Mucosa of descending colon (tissue), 3 donors: ENCODE results near the gene ZNF512. TPM values are rescaled to one million over a fixed set of nuclear protein-coding genes. Genes with fewer than 3 reads are reported as not detected.
"Not testable (repeated sequence)": the region's sequence is repeated elsewhere in the genome, so short reads cannot be mapped to it uniquely, and the experiment has no call there.

Experiments
- ATAC-seq: fragments of 200-7000 bp; cut with Tn5 transposase; one replicate; pipeline ENCODE4 v1.9.1; 2020; ENCODE audit warnings: mild to moderate bottlenecking, moderate library complexity
- DNase-seq, 3 donors: peaks; one replicate each; pipeline ENCODE4 v3.0.0-alpha.2; 2020
- H3K36me3 ChIP-seq: fragments of 200-600 bp; one replicate; pipeline ENCODE4 v1.8.0; 2021; ENCODE audit warnings: low read depth, mild to moderate bottlenecking
- H3K4me1 ChIP-seq: fragments of 200-600 bp; one replicate; pipeline ENCODE4 v1.8.0; 2021; ENCODE audit warnings: low read depth, mild to moderate bottlenecking
- H3K4me3 ChIP-seq: fragments of 200-600 bp; one replicate; pipeline ENCODE4 v1.8.0; 2021; ENCODE audit warnings: mild to moderate bottlenecking
- H3K9me3 ChIP-seq: fragments of 200-600 bp; one replicate; pipeline ENCODE4 v1.8.0; 2021; ENCODE audit warnings: mild to moderate bottlenecking
- intact Hi-C, 2 donors: fragments of 100-400 bp; cut with DNase I in 1 of 2; cut with micrococcal nuclease in 1 of 2; formaldehyde crosslinking; loops; one replicate each; pipeline versions ENCODE4 v1.11.0 to v1.11.1; 2022; cut with DNase I, micrococcal nuclease
- long read RNA-seq, 2 donors: library from polyadenylated mRNA; unstranded; transcript quantifications; one replicate each; pipeline ENCODE4 v2.0.0, GENCODE V29; 2019 to 2021
- total RNA-seq, 3 donors: library from RNA; stranded (reverse); fragmentation: NEBNext Ultra II Directional in 2 of 3; extraction: Animal tissue kit (Norgen Biotek cat#: 25700) in 2 of 3; gene quantifications; one replicate each; pipeline versions ENCODE4 v1.2.1 to v1.2.4, GENCODE V29; 2021 to 2023
- TF ChIP-seq, protein P1 (sequence below): fragments of 200-600 bp; IDR thresholded peaks from one replicate; pipeline ENCODE4 v1.8.0; 2022; ENCODE audit warnings: antibody characterized with exemption, mild to moderate bottlenecking
- donor health status: DM: no; HTN: no; CAD: no; lungs with moderate emphysema.
- donor health status: DM: no; HTN: no; CAD: no.
- donor health status: DM: no; HTN: yes; CAD: no.

The ZNF512 gene
- total RNA-seq, result 10 to 100 TPM; 14.4 to 37.8 (median 19.7) TPM
- long read RNA-seq, donor 1, transcript ZNF512-201 (14 exons, 3,541 nt), result major isoform, 9 of 24 reads
- long read RNA-seq, donor 1, partial matches to known transcripts, result 4 of 24 reads
- long read RNA-seq, donor 1, other reads (novel, unspliced or antisense), result 5 of 24 reads
- long read RNA-seq, donor 2, partial matches to known transcripts, result 1 of 3 reads
- long read RNA-seq, donor 2, other reads (novel, unspliced or antisense), result 1 of 3 reads

GRCh38 chr2:27582695-27583389 is at the start of gene ZNF512:
Gene ZNF512, plus strand, starts transcription at chr2:27583042. Its CDS starts 71 bp downstream, at chr2:27583113.
- peaks cover 7% of the 10 kb centered on the region for H3K9me3 ChIP-seq
- intact Hi-C loops, result no loop called here
- H3K36me3 ChIP-seq, result no peaks in the 10 kb centered on the region
- DNase-seq (peak; percentile 82 to 94 (median 86)), ATAC-seq (peak; percentile 96)
- TF ChIP-seq, protein P1, sequence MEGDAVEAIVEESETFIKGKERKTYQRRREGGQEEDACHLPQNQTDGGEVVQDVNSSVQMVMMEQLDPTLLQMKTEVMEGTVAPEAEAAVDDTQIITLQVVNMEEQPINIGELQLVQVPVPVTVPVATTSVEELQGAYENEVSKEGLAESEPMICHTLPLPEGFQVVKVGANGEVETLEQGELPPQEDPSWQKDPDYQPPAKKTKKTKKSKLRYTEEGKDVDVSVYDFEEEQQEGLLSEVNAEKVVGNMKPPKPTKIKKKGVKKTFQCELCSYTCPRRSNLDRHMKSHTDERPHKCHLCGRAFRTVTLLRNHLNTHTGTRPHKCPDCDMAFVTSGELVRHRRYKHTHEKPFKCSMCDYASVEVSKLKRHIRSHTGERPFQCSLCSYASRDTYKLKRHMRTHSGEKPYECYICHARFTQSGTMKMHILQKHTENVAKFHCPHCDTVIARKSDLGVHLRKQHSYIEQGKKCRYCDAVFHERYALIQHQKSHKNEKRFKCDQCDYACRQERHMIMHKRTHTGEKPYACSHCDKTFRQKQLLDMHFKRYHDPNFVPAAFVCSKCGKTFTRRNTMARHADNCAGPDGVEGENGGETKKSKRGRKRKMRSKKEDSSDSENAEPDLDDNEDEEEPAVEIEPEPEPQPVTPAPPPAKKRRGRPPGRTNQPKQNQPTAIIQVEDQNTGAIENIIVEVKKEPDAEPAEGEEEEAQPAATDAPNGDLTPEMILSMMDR, result no peak
- peaks cover 6% of the 10 kb centered on the region for H3K4me1 ChIP-seq
- peak within 1 kb of the TSS; percentile 22 for H3K4me3 ChIP-seq

DNA sequence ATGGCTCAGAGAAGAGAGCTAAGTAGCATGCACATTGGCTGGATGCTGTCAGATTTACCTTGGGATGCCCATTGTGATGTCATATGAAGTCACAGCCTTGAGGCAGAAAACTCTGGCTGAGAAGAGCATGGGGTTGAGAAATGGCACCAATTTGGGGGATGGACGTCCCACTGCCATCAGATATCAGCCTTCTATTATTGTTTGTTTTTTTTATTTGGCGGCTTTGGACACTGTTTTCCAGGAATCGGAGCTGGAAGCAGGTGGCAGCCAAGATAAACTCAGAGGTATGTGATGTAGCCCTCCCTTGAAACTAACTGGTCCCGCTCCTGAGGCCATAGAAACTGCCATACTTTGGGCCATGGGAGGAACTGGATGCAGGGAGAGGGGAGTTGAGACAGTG is 45.6 kb upstream of the ZNF512 start:
- intact Hi-C loops, result no loop called here

DNA sequence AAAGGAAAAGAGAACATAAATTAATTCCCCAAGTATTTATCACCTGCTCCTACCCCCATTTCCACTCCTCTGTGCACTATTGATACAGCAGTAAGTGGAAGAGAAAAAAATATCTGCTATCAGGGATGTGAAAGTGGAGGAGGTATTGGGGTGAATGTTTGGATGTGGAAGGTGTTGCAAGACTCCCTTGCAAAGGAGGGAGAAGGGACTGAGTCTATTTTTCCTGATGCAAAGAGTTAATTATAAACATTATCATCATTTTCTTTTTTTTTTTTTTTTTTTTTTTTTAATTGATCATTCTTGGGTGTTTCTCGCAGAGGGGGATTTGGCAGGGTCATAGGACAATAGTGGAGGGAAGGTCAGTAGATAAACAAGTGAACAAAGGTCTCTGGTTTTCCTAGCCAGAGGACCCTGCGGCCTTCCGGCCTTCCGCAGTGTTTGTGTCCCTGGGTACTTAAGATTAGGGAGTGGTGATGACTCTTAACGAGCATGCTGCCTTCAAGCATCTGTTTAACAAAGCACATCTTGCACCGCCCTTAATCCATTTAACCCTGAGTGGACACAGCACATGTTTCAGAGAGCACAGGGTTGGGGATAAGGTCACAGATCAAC is 43.9 kb upstream of the ZNF512 start:
- ATAC-seq, result not testable (repeated sequence)

More for the DNA sequence above, 45.6 kb upstream of the ZNF512 start:
- H3K4me1 ChIP-seq, result no peaks in the 10 kb centered on the region
- no peaks in the 10 kb centered on the region for H3K9me3 ChIP-seq
- TF ChIP-seq, protein P1, result no peak
- DNase-seq (no peak), ATAC-seq (no peak)
- no peaks in the 10 kb centered on the region for H3K36me3 ChIP-seq
- no peak overlapping the region for H3K4me3 ChIP-seq

GRCh38 chr2:27539649-27540048 is 43.2 kb upstream of the ZNF512 start:
- H3K4me1 ChIP-seq, H3K9me3 ChIP-seq, H3K4me3 ChIP-seq, DNase-seq, ATAC-seq, H3K36me3 ChIP-seq, intact Hi-C loops: not testable (repeated sequence)

More for the DNA sequence above, 43.9 kb upstream of the ZNF512 start:
- H3K9me3 ChIP-seq, DNase-seq, H3K4me1 ChIP-seq, H3K36me3 ChIP-seq, H3K4me3 ChIP-seq, intact Hi-C loops: not testable (repeated sequence)

- TF ChIP-seq, protein P1, result no peak
- no peak for DNase-seq
- Histone ChIP-seq H3K36me3 (no peaks in the 10 kb centered on the region), H3K4me1 (no peaks in the 10 kb centered on the region), H3K4me3 (no peak overlapping the region), H3K9me3 (no peaks in the 10 kb centered on the region)
- no peak for ATAC-seq
- intact Hi-C loops, result no loop called here
These were observed 38.6 kb upstream of the ZNF512 start for GRCh38 chr2:27544143-27544821.

- no peak for ATAC-seq
- intact Hi-C loops, result no loop called here
- DNase-seq, result no peak
- Histone ChIP-seq H3K36me3 (no peaks in the 10 kb centered on the region), H3K4me1 (no peaks in the 10 kb centered on the region), H3K4me3 (no peak overlapping the region), H3K9me3 (no peaks in the 10 kb centered on the region)
- TF ChIP-seq, protein P1, result no peak
These were observed 37.3 kb upstream of the ZNF512 start for GRCh38 chr2:27545348-27546141.
